ENCODE measurements around the gene POC1A.

POC1A gene

GRCh38 chr3:52128118-52128683 lies 26.0 kb downstream of the POC1A start:
- no peak for DNase-seq (ENCODE audit: low read depth, low spot score)

- DNase-seq (ENCODE audit: low read depth, low spot score): no peak
Measured at GRCh38 chr3:52126500-52126899, 27.7 kb downstream of the POC1A start.

- no peak for DNase-seq (ENCODE audit: low read depth, low spot score)
Measured at GRCh38 chr3:52126036-52126435, 28.2 kb downstream of the POC1A start.

- DNase-seq (ENCODE audit: low read depth, low spot score): no peak
Measured at GRCh38 chr3:52124766-52125165, 29.5 kb downstream of the POC1A start.

GRCh38 chr3:52124126-52124525 lies 30.1 kb downstream of the POC1A start:
- no peak for DNase-seq (ENCODE audit: low read depth, low spot score)

- DNase-seq (ENCODE audit: low read depth, low spot score): no peak
Measured at GRCh38 chr3:52123106-52123725, 31.0 kb downstream of the POC1A start.

- no peak for DNase-seq (ENCODE audit: low read depth, low spot score)
Measured at GRCh38 chr3:52122491-52122890, 31.7 kb downstream of the POC1A start.

GRCh38 chr3:52121813-52122212 lies 32.4 kb downstream of the POC1A start:
- DNase-seq (ENCODE audit: low read depth, low spot score): no peak

- no peak for DNase-seq (ENCODE audit: low read depth, low spot score)
Measured at GRCh38 chr3:52121464-52121805, 32.8 kb downstream of the POC1A start.

GRCh38 chr3:52120556-52121463 lies 33.4 kb downstream of the POC1A start:
- no peak for DNase-seq (ENCODE audit: low read depth, low spot score)

GRCh38 chr3:52119826-52120225 lies 34.4 kb downstream of the POC1A start:
- no peak for DNase-seq (ENCODE audit: low read depth, low spot score)

GRCh38 chr3:52119099-52119498 lies 35.1 kb downstream of the POC1A start:
- no peak for DNase-seq (ENCODE audit: low read depth, low spot score)

- no peak for DNase-seq (ENCODE audit: low read depth, low spot score)
Measured at GRCh38 chr3:52118156-52118875, 35.9 kb downstream of the POC1A start.

GRCh38 chr3:52117537-52117936 lies 36.7 kb downstream of the POC1A start:
- no peak for DNase-seq (ENCODE audit: low read depth, low spot score)

GRCh38 chr3:52112056-52112455 lies 42.2 kb downstream of the POC1A start:
- DNase-seq (ENCODE audit: low read depth, low spot score): no peak

GRCh38 chr3:52110502-52110901 lies 43.7 kb downstream of the POC1A start:
- no peak for DNase-seq (ENCODE audit: low read depth, low spot score)

GRCh38 chr3:52109611-52110301 lies 44.5 kb downstream of the POC1A start:
- no peak for DNase-seq (ENCODE audit: low read depth, low spot score)

- no peak for DNase-seq (ENCODE audit: low read depth, low spot score)
Measured at GRCh38 chr3:52108302-52109232, 45.7 kb downstream of the POC1A start.

- no peak for DNase-seq (ENCODE audit: low read depth, low spot score)
Measured at GRCh38 chr3:52106951-52107611, 47.1 kb downstream of the POC1A start.
